K562 (cell line): ENCODE results near the gene NAA80. TPM values are rescaled to one million over a fixed set of nuclear protein-coding genes. Genes with fewer than 3 reads are reported as not detected.

Experiments used
- ATAC-seq: fragments of 200-7000 bp; cut with Tn5 transposase; 3 replicates; pipeline ENCODE4 v1.9.1; 2020; ENCODE audit warnings: moderate library complexity
- BruUV-seq: library from RNA; stranded (reverse); fragments of 400-500 nt; replicated peaks from 2 replicates; lab custom pipeline; 2021; lab: Mats Ljungman, UMichigan
- CTCF ChIA-PET: fragments of 300-600 bp; formaldehyde crosslinking; extraction: SDS; loops from one replicate; lab custom pipeline; 2021; ENCODE audit warnings: low intra/inter-chr PET ratio; lab: Yijun Ruan, JAX
- POLR2A ChIA-PET: fragments of 300-600, 350-650 bp; sonication (Branson Sonifier 250); formaldehyde crosslinking; extraction: SDS; loops from one replicate; lab custom pipeline; 2021; ENCODE audit warnings: antibody characterized with exemption, inconsistent platforms; lab: Yijun Ruan, JAX
- DNase-seq, 4 experiments: peaks; one replicate each; pipeline versions ENCODE4 v3.0.0 to v3.0.0-alpha.2; 2011 to 2018; ENCODE audit warnings: low spot score in 3 of 4, mixed read lengths in 3 of 4; ENCODE audit errors: extremely low read depth in 1 of 4
- FAIRE-seq: peaks from 2 replicates; lab custom pipeline; 2011; peaks lifted over from hg19 to GRCh38; lab: Jason Lieb, UNC
- H2AFZ ChIP-seq: 2 replicates; pipeline ENCODE4 v1.6.0; 2011; ENCODE audit warnings: low read depth, low read length, control low read depth, inconsistent platforms
- H3K27ac ChIP-seq: fragments of 200-600 bp; 3 replicates; pipeline ENCODE4 v1.8.0; 2011; ENCODE audit warnings: low read depth, mild to moderate bottlenecking, control low read depth, inconsistent platforms, low read length, moderate library complexity, mixed read lengths; ENCODE audit errors: extremely low read depth
- H3K27me3 ChIP-seq, 2 experiments: fragments of 300-600 bp in 1 of 2; 2 replicates in 1 of 2; 3 replicates in 1 of 2; pipeline versions ENCODE4 v1.6.0 to v1.8.0; 2011; ENCODE audit warnings: inconsistent platforms in 2 of 2, low read length in 2 of 2, mild to moderate bottlenecking in 1 of 2, mixed read lengths in 1 of 2, moderate library complexity in 1 of 2; ENCODE audit not compliant: control insufficient read depth in 2 of 2, insufficient read depth in 2 of 2
- H3K36me3 ChIP-seq: fragments of 300-600 bp; 3 replicates; pipeline ENCODE4 v1.8.0; 2011; ENCODE audit warnings: mild to moderate bottlenecking, low read length, inconsistent platforms; ENCODE audit not compliant: control insufficient read depth, insufficient read depth
- H3K4me1 ChIP-seq, 2 experiments: fragments of 200-600 bp in 1 of 2; replicated peaks in 1 of 2; 2 replicates in 1 of 2; 3 replicates in 1 of 2; pipeline versions ENCODE4 v1.5.1 to v1.8.0; 2011; ENCODE audit warnings: inconsistent platforms in 2 of 2, low read length in 2 of 2, mild to moderate bottlenecking in 1 of 2, mixed read lengths in 1 of 2, moderate library complexity in 1 of 2; ENCODE audit not compliant: control insufficient read depth in 2 of 2, insufficient read depth in 2 of 2
- H3K4me2 ChIP-seq: 2 replicates; pipeline ENCODE4 v1.6.1; 2011; ENCODE audit warnings: low read length, control low read depth, inconsistent platforms, mixed read lengths; ENCODE audit not compliant: insufficient read depth
- H3K4me3 ChIP-seq: fragments of 200-600 bp; sonication (generic), shearing (Covaris generic); 2 replicates; pipeline ENCODE4 v1.5.1; 2016; ENCODE audit warnings: control low read depth, inconsistent platforms
- H3K79me2 ChIP-seq: fragments of 200-600 bp; 3 replicates; pipeline ENCODE4 v1.8.0; 2011; ENCODE audit warnings: low read length, inconsistent platforms; ENCODE audit not compliant: control insufficient read depth, insufficient read depth
- H3K9ac ChIP-seq, 2 experiments: 2 replicates each; pipeline versions ENCODE4 v1.6.0 to v1.6.1; 2011; ENCODE audit warnings: low read depth in 2 of 2, low read length in 2 of 2, control low read depth in 1 of 2, inconsistent platforms in 1 of 2, mild to moderate bottlenecking in 1 of 2, mixed read lengths in 1 of 2; ENCODE audit not compliant: insufficient read depth in 1 of 2
- H3K9me1 ChIP-seq: one replicate; pipeline ENCODE4 v1.6.0; 2011; ENCODE audit warnings: inconsistent platforms, mild to moderate bottlenecking, low read length, moderate library complexity; ENCODE audit not compliant: control insufficient read depth, insufficient read depth
- H3K9me3 ChIP-seq: replicated peaks from 2 replicates; pipeline ENCODE4 v1.5.1; 2011; ENCODE audit warnings: low read depth, low read length, inconsistent platforms; ENCODE audit not compliant: control insufficient read depth, insufficient read depth
- H4K20me1 ChIP-seq: replicated peaks from 2 replicates; pipeline ENCODE4 v1.6.1; 2011; ENCODE audit warnings: low read length, inconsistent platforms, mixed read lengths; ENCODE audit not compliant: control insufficient read depth, insufficient read depth
- CBX5 ChIP-seq: IDR thresholded peaks from 2 replicates; pipeline ENCODE4 v1.6.1; 2014; ENCODE audit warnings: low read depth, borderline replicate concordance
- HDGF ChIP-seq: fragments of 450-650 bp; IDR thresholded peaks from 2 replicates; pipeline ENCODE4 v1.6.1; 2016
- KLF1 ChIP-seq: fragments of 450-650 bp; IDR thresholded peaks from 2 replicates; pipeline ENCODE4 v1.6.1; 2016; ENCODE audit warnings: missing genetic modification characterization, missing compliant biosample characterization
- MAFG ChIP-seq: fragments of 450-650 bp; conservative IDR thresholded peaks from 2 replicates; pipeline ENCODE4 v1.6.1; 2016; ENCODE audit warnings: missing genetic modification characterization, missing compliant biosample characterization
- MTA3 ChIP-seq: fragments of 450-650 bp; formaldehyde crosslinking; IDR thresholded peaks from 2 replicates; pipeline ENCODE4 v1.6.1; 2017; ENCODE audit warnings: mild to moderate bottlenecking, borderline replicate concordance
- RBM25 ChIP-seq: fragments of 200-400 bp; formaldehyde crosslinking; IDR thresholded peaks from 2 replicates; pipeline ENCODE4 v1.6.1; 2018; ENCODE audit warnings: low read length, low read depth, moderate library complexity; ENCODE audit not compliant: severe bottlenecking
- whole genome bisulfite sequencing: fragments of 100-300 bp; shearing (Covaris generic); methylation state at CpG from one replicate; pipeline ENCODE4 v1.1.6; 2016; ENCODE audit warnings: low coverage, mixed read lengths; ENCODE audit not compliant: insufficient coverage; ENCODE audit errors: missing lambda C conversion rate; 5-methylcytosine and 5-hydroxymethylcytosine counted together
- in situ Hi-C: fragments of 300-500 bp; cut with MboI; formaldehyde crosslinking; loops from 4 replicates; pipeline ENCODE4 v1.15.0; 2018; ENCODE audit warnings: inconsistent platforms, mixed read lengths
- intact Hi-C: fragments of 100-400 bp; cut with micrococcal nuclease; formaldehyde crosslinking; loops from 2 replicates; pipeline ENCODE4 v1.14.2; 2022
- polyA plus RNA-seq, 8 experiments: library from polyadenylated mRNA; depleted of rRNA in 4 of 8; stranded (reverse) in 5 of 8; unstranded in 3 of 8; fragments of >200 nt; fragmentation: Nextera tagmentation in 2 of 8; fragmentation: Illumina TruSeq in 1 of 8; extraction: Ambion mirVana in 2 of 8; extraction: Trizol in 1 of 8; gene quantifications; 2 replicates each; pipeline versions ENCODE4 v1.2.1 to v1.2.3, GENCODE V29; 2011 to 2014; ENCODE audit warnings: inconsistent platforms in 1 of 8, missing spikeins in 1 of 8
- total RNA-seq, 7 experiments: library from RNA; depleted of rRNA in 6 of 7; stranded (reverse); fragments of >200 nt in 6 of 7; fragmentation: Illumina TruSeq in 2 of 7; extraction: Trizol in 2 of 7; gene quantifications; 2 replicates each; pipeline versions ENCODE4 v1.2.1 to v1.2.3, GENCODE V29; 2011 to 2021; ENCODE audit warnings: low replicate concordance in 1 of 7
- TF ChIP-seq, protein P1 (sequence below): sonication (generic); formaldehyde crosslinking; IDR thresholded peaks from 2 replicates; pipeline ENCODE4 v1.5.0; 2020; ENCODE audit warnings: missing genetic modification reagents
- TF ChIP-seq, protein P2 (sequence below): fragments of 250-450 bp; sonication (Bioruptor Pico); IDR thresholded peaks from 2 replicates; pipeline ENCODE4 v1.8.0; 2022; ENCODE audit warnings: inconsistent platforms
- TF ChIP-seq, protein P3 (sequence below), 2 experiments: fragments of 450-650 bp; IDR thresholded peaks; 2 replicates each; pipeline ENCODE4 v1.6.1; 2016; ENCODE audit warnings: mild to moderate bottlenecking in 2 of 2, borderline replicate concordance in 1 of 2, low read depth in 1 of 2, moderate library complexity in 1 of 2

NAA80 gene
- total and polyA plus RNA-seq, 9 of the 15 experiments (the other 6 are each of a cell fraction or from before 2014, with no cell fraction given): 0.82 to 24.0 (median 8.6) TPM

DNA sequence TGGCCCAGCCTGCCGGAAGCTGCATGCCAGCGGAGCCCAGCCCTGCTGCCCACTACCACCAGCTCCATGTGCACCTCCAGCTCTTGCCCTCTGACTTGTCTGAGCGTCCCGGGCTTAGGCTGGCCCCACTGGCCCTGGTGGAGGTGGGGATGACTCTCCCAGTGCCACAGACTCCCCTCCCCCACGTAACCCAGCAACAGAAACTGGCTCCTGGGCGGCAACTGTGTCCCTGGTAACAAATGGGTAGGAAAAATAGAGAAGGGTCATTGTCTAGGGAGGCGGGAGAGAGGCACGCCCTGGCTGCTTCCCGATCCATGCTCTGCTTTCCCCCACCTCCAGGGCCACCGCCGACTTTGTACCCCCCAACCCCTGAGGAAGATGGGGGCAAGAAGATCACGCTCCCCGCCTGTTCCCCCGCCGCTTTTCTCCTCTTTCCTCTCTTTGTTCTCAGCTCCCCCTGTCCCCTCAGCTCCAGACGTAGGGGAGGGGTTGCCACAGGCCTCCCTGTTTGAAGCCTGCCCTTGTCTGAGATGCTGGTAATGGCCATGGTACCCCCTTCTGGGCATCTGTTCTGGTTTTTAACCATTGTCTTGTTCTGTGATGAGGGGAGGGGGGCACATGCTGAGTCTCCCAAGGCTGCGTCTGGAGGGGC lies 41.0 kb downstream of the NAA80 start:
- FAIRE-seq (no peak), DNase-seq (no peak), ATAC-seq (no peak)
- CTCF ChIA-PET: no interaction called here
- TF ChIP-seq KLF1 (tag) (no peak), CBX5 (no peak), MAFG (tag) (no peak), RBM25 (no peak), MTA3 (no peak), HDGF (no peak)
- TF ChIP-seq, protein P1, sequence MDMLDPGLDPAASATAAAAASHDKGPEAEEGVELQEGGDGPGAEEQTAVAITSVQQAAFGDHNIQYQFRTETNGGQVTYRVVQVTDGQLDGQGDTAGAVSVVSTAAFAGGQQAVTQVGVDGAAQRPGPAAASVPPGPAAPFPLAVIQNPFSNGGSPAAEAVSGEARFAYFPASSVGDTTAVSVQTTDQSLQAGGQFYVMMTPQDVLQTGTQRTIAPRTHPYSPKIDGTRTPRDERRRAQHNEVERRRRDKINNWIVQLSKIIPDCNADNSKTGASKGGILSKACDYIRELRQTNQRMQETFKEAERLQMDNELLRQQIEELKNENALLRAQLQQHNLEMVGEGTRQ (CRISPR knock-in tag): no peak
- TF ChIP-seq, protein P2, sequence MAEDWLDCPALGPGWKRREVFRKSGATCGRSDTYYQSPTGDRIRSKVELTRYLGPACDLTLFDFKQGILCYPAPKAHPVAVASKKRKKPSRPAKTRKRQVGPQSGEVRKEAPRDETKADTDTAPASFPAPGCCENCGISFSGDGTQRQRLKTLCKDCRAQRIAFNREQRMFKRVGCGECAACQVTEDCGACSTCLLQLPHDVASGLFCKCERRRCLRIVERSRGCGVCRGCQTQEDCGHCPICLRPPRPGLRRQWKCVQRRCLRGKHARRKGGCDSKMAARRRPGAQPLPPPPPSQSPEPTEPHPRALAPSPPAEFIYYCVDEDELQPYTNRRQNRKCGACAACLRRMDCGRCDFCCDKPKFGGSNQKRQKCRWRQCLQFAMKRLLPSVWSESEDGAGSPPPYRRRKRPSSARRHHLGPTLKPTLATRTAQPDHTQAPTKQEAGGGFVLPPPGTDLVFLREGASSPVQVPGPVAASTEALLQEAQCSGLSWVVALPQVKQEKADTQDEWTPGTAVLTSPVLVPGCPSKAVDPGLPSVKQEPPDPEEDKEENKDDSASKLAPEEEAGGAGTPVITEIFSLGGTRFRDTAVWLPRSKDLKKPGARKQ (CRISPR knock-in tag): no peak
- TF ChIP-seq, protein P3, sequence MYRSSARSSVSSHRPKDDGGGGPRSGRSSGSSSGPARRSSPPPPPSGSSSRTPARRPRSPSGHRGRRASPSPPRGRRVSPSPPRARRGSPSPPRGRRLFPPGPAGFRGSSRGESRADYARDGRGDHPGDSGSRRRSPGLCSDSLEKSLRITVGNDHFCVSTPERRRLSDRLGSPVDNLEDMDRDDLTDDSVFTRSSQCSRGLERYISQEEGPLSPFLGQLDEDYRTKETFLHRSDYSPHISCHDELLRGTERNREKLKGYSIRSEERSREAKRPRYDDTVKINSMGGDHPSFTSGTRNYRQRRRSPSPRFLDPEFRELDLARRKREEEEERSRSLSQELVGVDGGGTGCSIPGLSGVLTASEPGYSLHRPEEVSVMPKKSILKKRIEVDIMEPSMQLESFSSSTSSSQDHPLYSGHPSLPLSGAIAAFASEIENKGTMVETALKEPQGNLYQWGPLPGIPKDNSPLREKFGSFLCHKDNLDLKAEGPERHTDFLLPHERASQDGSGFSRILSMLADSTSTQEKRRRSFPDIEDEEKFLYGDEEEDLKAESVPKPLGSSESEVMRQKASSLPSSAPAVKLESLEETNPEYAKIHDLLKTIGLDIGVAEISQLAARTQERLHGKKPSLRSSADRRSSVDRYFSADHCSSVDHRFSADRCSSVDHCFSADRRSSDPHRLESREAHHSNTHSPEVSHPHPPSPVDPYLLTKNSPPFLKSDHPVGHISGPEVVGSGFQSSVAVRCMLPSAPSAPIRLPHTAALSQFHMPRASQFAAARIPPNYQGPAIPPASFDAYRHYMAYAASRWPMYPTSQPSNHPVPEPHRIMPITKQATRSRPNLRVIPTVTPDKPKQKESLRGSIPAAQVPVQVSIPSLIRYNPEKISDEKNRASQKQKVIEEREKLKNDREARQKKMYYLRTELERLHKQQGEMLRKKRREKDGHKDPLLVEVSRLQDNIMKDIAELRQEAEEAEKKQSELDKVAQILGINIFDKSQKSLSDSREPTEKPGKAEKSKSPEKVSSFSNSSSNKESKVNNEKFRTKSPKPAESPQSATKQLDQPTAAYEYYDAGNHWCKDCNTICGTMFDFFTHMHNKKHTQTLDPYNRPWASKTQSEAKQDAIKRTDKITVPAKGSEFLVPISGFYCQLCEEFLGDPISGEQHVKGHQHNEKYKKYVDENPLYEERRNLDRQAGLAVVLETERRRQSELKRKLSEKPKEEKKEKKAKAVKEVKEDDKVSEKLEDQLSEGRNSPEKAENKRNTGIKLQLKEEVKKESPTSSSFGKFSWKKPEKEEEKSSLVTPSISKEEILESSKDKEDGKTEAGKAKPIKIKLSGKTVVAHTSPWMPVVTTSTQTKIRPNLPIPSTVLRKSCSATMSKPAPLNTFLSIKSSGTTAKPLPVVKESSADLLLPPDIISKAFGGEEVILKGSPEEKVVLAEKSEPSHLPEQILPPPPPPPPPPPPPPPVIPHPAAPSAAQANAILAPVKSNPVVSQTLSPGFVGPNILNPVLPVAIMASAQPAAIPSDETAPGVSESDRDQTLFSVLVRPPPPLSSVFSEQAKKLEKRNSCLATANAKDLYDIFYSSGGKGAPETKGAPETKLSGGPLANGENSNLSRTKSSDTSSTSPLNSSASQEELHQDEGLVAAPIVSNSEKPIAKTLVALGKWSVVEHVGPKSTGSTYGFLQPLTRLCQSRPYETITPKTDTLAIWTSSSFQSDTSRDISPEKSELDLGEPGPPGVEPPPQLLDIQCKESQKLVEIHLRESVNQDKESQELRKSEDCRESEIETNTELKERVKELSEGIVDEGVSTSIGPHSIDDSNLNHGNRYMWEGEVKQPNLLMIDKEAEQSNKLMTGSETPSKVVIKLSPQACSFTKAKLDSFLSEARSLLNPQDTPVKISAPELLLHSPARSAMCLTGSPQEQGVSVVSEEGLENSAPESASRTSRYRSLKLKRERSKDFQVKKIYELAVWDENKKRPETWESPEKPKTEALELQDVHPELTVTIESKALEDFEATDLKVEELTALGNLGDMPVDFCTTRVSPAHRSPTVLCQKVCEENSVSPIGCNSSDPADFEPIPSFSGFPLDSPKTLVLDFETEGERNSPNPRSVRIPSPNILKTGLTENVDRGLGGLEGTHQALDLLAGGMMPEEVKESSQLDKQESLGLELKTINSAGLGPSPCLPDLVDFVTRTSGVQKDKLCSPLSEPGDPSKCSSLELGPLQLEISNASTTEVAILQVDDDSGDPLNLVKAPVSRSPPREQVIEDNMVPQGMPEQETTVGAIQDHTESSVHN (IDR thresholded peaks at IDR 0.05; ENCODE audit: borderline replicate concordance in 1 of 2, low read depth in 1 of 2): no peak
- H2AFZ ChIP-seq: no peak overlapping the region
- H3K4me3 ChIP-seq: no peak overlapping the region
- intact Hi-C loops: no loop called here
- H3K9me1 ChIP-seq: no peaks in the 10 kb centered on the region
- no peak overlapping the region; a peak in 1 of 4 replicates for H3K9ac ChIP-seq
- no peaks in the 10 kb centered on the region for H4K20me1 ChIP-seq
- H3K36me3 ChIP-seq: peaks cover 26% of the 10 kb centered on the region; the same call in 2 of the 3 replicates
- 97% methylated on average over 7 of the region's 17 CpGs for WGBS
- H3K79me2 ChIP-seq: peaks cover 3% of the 10 kb centered on the region; the same call in 1 of the 3 replicates
- no peak overlapping the region for H3K4me2 ChIP-seq
- H3K27me3 ChIP-seq: no peaks in the 10 kb centered on the region
- peaks cover 4% of the 10 kb centered on the region; the same call in 1 of the 2 replicates for H3K9me3 ChIP-seq
- in situ Hi-C loops: no loop called here
- H3K4me1 ChIP-seq: peaks cover 3 to 27% of the 10 kb centered on the region in 2 experiments; a peak in 4 of 5 replicates
- POLR2A ChIA-PET: no interaction called here
- no peak overlapping the region for H3K27ac ChIP-seq
- no TSS peak for BruUV-seq
